ENCODE measurements around the gene SFXN5.

Gene SFXN5

GRCh38 chr2:73023497-73023896 lies 48.0 kb downstream of the SFXN5 start:
- DNase-seq (ENCODE audit: extremely low read depth, low read depth), result no peak
- no peak for TF ChIP-seq CTCF (IDR thresholded peaks at IDR 0.05; ENCODE audit: low read depth, low read length, missing control alignments)
- no peak overlapping the region for H3K4me3 ChIP-seq (replicated peaks; ENCODE audit: low read depth, low read length)

DNA sequence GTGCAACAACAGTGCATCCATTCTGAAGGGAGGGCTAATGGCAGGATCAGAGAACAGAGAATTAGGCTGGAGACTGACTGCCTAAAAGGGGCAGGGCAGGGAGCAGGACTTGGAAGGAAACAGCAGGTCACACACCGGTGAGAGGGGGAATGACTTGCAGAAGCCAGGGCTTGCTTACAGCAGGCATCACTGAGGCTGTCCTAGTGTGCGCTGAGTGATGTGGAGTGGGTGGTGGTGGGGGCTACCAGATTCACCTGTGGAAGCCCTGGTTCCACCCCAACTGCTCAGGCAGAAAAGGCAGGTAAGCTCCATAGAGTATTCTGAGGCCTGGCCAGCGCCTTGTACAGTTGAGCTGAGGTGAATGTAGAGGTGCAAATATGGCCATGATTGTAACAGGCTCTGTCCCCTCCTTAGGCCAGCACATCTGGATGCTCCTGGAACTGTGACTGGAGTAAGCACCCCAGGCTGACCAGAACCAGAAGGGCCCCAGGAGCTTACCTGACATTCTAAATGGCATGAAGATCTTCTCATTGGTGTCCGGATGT lies 49.4 kb downstream of the SFXN5 start:
- TF ChIP-seq CTCF (IDR thresholded peaks at IDR 0.05; ENCODE audit: low read depth, low read length, missing control alignments), result no peak
- DNase-seq (ENCODE audit: extremely low read depth, low read depth), result no peak
- H3K4me3 ChIP-seq (replicated peaks; ENCODE audit: low read depth, low read length), result no peak overlapping the region

- no peak for TF ChIP-seq CTCF (IDR thresholded peaks at IDR 0.05; ENCODE audit: low read depth, low read length, missing control alignments)
- H3K4me3 ChIP-seq (replicated peaks; ENCODE audit: low read depth, low read length), result no peak overlapping the region
- DNase-seq (ENCODE audit: extremely low read depth, low read depth), result no peak
Measured at GRCh38 chr2:73021371-73022010, 50.0 kb downstream of the SFXN5 start.

GRCh38 chr2:73020657-73021370 lies 50.7 kb downstream of the SFXN5 start:
- DNase-seq (ENCODE audit: extremely low read depth, low read depth), result no peak

GRCh38 chr2:73020306-73020656 lies 51.2 kb downstream of the SFXN5 start:
- no peak for DNase-seq (ENCODE audit: extremely low read depth, low read depth)
- no peak for TF ChIP-seq CTCF (IDR thresholded peaks at IDR 0.05; ENCODE audit: low read depth, low read length, missing control alignments)
- no peak overlapping the region for H3K4me3 ChIP-seq (replicated peaks; ENCODE audit: low read depth, low read length)

More at GRCh38 chr2:73020657-73021370, 50.7 kb downstream of the SFXN5 start:
- TF ChIP-seq CTCF (IDR thresholded peaks at IDR 0.05; ENCODE audit: low read depth, low read length, missing control alignments), result no peak
- no peak overlapping the region for H3K4me3 ChIP-seq (replicated peaks; ENCODE audit: low read depth, low read length)

GRCh38 chr2:73018188-73018825 lies 53.2 kb downstream of the SFXN5 start:
- no peak for TF ChIP-seq CTCF (IDR thresholded peaks at IDR 0.05; ENCODE audit: low read depth, low read length, missing control alignments)
- no peak overlapping the region for H3K4me3 ChIP-seq (replicated peaks; ENCODE audit: low read depth, low read length)
- no peak for DNase-seq (ENCODE audit: extremely low read depth, low read depth)

All from HFF-Myc (cell line).